HG03432 (cell line): ENCODE measurements around the gene CLDN9.
A peak's percentile ranks its signal among the peaks of the same experiment; 100 is the strongest.

ENCODE experiments used
- ATAC-seq: cut with Tn5 transposase; IDR thresholded peaks from one replicate; pipeline ENCODE4 v1.9.1; 2021; ENCODE audit warnings: mild to moderate bottlenecking, moderate library complexity; ENCODE audit not compliant: unreplicated experiment

The CLDN9 gene

GRCh38 chr16:2973605-2974318 lies 39.0 kb upstream of the CLDN9 start:
- ATAC-seq: no peak

DNA sequence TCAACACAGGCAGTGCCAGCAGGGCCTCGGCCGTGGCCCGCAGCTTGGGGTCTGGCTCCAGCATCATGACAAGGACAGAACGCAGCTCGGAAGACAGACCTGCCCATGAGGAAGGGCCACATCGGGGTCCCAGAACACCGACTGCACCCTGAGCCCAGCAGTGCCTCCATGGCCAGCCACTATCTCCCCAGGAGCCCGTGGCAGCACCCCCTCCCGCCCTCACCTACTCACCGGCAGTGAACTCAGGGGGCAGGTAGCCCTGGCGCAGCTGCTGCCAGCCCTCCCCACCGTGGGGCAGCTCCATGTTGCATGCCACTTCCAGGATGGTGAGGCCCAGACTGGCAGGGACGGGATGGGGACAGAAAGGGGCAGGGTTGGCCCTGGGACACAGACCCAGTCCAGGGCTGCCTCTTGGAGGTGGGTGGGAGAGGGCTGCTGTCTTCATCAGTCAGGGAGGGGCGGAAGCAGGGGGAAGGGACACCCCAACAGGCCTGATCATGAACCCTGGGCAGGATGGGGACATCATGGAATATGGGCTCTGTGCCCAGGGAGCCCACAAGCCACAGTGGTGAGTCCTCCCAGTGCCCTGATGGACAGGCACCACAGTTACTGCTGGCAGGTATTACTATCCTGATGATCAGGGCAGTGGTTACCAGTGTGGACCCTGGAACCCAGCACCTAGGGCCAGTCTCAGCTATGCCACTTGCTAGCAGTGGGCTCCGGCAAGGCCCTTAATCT lies 38.2 kb upstream of the CLDN9 start:
- no peak for ATAC-seq

GRCh38 chr16:2975161-2975795 lies 37.4 kb upstream of the CLDN9 start:
- no peak for ATAC-seq

DNA sequence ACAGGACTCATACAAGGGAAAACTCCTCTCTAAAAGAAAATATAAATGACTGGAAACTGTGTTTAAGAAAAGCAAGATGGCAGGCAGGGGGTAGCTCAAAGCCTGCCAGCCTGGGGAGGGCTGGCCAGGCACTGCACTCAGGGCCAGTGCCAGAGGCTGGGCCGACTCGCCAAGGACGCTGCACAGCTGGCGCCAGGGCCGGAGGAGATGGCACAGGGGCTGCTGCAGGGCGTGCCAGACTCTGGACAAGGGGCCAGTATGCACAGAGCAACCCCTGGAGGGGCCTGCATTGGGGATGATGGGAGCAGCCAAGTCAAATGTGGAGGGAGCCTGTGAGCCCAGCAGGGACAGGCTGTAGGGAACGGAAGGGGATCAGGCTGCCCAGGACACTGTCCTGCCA lies 36.5 kb upstream of the CLDN9 start:
- ATAC-seq: no peak

DNA sequence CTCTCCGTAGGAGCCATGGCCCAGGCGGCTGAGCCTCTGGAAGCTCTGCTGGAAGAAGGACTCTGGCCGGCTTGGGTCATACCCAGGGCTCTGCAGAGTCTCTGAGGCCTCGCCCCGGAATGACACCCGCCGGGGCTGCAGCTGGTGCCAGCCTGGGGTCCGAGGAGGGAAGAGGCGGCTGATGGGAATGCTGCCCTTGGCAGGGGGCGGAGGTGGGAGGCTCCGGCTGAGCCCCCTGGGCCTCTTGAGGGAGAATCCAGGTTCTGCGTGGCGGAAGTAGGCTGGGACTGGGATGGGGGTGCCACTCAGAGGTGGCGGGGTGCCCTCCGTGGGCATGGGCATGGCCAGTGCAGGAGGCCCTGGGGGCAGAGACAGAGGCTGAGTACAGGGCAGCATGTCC lies 36.0 kb upstream of the CLDN9 start:
- ATAC-seq: no peak

GRCh38 chr16:2977440-2977839 lies 35.3 kb upstream of the CLDN9 start:
- no peak for ATAC-seq

DNA sequence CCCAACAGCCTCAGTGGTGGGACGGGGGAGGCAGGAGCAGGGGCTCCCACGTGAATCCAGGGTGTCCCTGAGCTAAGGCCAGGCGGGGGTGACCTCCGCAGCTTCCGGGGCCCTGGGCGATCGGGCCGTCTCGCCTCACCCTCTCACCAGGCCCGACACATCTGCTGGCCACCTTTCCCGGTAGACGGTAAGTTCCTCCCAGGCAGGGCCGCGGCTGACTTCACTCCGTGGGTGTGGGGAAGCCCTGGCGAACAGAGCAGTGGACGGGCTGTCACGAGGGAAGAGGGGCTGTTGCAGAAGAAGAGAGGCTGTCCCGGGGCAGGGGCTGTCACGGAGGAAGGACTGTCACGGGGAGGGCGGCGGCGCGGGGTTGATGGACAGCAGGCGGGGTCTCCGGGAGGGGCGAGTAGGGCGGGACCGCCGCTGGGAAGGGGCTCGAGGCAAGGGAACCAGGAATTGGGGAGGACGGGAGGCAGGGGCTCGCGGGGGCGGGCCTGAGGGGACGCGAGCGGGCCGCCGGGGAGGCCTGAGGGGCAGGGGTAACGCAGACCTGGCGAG lies 33.0 kb upstream of the CLDN9 start:
- ATAC-seq: peak; percentile 14

GRCh38 chr16:2980227-2981176 lies 32.2 kb upstream of the CLDN9 start, which contains the start of gene PKMYT1:
Gene PKMYT1, minus strand, starts transcription at chr16:2980446. Its CDS starts 789 bp downstream, at chr16:2979657.
- ATAC-seq: peak; percentile 74

GRCh38 chr16:2981177-2981898 lies 31.4 kb upstream of the CLDN9 start:
- no peak for ATAC-seq

GRCh38 chr16:2981899-2982250 lies 30.8 kb upstream of the CLDN9 start:
- ATAC-seq: no peak

DNA sequence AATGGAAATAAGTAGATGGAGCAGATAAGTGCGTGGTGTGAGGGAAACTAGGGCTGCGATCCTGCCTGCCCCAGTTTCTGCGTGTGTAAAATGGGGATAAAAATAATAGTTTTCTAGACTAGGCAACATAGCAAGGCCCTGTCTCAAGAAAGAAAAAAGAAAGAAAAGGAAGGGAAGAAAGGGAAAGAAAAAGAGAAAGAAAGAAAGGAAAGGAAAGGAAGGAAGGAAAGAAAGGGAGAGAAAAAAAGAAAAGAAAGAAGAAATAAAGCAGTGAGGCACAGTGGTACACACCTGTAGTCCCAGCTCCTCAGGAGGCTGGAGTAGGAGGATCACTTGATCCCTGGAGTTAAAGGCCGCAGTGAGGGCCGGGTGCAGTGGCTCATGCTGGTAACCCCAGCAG lies 30.3 kb upstream of the CLDN9 start:
- no peak for ATAC-seq

GRCh38 chr16:2983706-2984136 lies 29.0 kb upstream of the CLDN9 start:
- ATAC-seq: peak; percentile 41

- ATAC-seq: no peak
Measured at GRCh38 chr16:2985462-2985861, 27.3 kb upstream of the CLDN9 start.

- ATAC-seq: no peak
Measured at GRCh38 chr16:2985893-2986355, 26.8 kb upstream of the CLDN9 start.

- no peak for ATAC-seq
Measured at GRCh38 chr16:2986623-2987188, 26.0 kb upstream of the CLDN9 start.

GRCh38 chr16:2987286-2987685 lies 25.4 kb upstream of the CLDN9 start:
- ATAC-seq: no peak

- no peak for ATAC-seq
Measured at GRCh38 chr16:2987833-2988232, 24.9 kb upstream of the CLDN9 start.

- no peak for ATAC-seq
Measured at GRCh38 chr16:2988590-2989099, 24.1 kb upstream of the CLDN9 start.

DNA sequence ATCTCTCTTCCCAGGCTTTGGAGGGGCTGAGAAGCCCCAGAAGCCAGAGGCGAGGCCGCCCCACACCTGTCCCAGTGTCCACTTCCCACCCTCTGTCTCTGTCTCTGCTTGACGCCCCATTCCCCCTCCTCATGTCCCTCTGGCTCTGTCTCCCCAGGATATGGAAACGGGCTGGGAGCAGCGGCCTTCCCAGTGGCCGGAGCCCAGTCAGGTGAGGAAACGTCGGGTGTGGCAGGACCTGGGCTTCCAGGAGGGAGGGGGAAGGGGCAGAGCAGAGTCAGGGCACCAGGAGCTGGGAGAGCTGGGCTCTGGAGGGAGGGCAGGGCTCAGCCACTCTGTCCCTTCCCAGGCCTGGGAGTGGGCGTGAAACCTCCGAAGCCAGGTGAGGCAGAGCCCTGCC lies 21.8 kb upstream of the CLDN9 start:
- no peak for ATAC-seq
